GM21447 (cell line): ENCODE results near the gene WDR45.
A peak's percentile ranks its signal among the peaks of the same experiment; 100 is the strongest.
"Not testable (repeated sequence)": the region's sequence is repeated elsewhere in the genome, so short reads cannot be mapped to it uniquely, and the experiment has no call there.

Source experiments
- ATAC-seq: cut with Tn5 transposase; IDR thresholded peaks from one replicate; pipeline ENCODE4 v1.9.1; 2021; ENCODE audit not compliant: unreplicated experiment

The WDR45 gene

DNA sequence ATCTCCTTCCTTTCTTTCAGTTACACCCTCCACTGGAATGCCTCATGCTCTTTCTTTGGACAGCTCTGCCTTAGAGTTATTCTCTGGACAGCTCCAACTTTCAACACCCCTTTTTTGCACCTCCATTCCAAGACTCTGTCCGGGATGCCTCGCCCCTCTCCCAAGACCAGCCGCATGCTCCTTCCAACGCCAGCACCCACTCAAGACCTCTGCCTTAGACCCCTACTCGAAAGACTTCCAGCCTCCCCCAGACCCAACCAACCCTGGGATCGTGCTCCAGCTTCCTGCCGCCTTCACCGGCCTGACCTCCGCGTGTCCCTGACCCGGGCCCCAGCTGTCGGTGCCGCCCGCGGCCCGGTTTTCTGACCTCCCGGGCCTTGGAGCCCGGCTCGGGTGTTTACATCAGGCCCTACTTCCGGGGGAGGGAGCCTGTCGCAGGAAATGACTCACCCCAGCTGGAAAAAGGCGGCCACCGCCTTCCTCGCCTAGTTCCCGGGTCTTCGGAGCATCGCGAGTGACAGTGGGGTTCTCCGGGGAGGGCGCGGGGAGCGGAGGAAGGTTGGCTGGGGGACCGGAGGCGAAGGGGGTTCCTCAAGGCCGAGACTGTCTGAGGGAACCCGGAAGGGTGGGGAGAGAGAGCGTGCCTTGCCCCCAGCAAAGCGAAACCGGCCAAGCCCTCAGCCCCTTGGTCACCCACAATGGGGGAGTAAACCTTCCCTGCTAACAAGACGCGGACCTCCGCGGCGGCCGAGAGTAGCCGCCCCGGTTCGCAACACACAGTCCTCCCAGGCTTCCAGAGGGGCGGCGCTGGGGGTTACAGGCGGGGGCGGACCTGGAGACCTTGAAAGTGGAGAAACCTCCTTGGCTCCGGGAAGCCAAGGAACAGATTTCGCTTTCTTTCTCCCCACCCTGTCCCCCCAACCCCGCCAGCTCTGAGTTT lies at the start of gene WDR45:
TSS of gene WDR45 (minus strand) at position 399 of the 940 bp plus-strand sequence. CDS start 1,792 bp downstream, outside the sequence.
- peak; percentile 83 for ATAC-seq

- no peak for ATAC-seq
Observed at GRCh38 chrX:49129427-49129826, 49.7 kb upstream of the WDR45 start.

DNA sequence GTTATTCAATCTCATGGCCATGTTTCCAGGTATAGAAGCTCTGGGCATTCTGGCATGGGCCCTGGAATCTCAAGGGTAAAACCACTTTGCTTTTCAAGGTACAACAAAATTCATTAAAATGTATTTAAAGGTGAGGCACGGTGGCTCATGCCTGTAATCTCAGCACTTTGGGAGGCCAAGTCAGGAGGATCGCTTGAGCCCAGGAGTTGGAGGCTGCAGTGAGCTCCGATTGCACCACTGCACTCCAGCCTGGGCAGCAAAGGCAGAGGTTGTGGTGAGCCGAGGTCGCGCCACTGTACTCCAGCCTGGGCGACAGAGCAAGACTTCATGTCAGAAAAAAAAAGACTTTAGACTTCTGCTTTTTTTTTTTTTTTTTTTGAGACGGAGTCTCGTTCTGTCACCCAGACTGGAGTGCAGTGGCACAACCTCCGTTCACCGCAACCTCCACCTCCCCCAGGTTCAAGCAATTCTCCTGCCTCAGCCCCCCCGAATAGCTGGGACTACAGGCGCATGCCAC lies 48.1 kb upstream of the WDR45 start:
- not testable (repeated sequence) for ATAC-seq

- no peak for ATAC-seq
Observed at GRCh38 chrX:49122499-49122898, 42.8 kb upstream of the WDR45 start.

- no peak for ATAC-seq
Observed at GRCh38 chrX:49120091-49120490, 40.4 kb upstream of the WDR45 start.

GRCh38 chrX:49117581-49117980 lies 37.9 kb upstream of the WDR45 start:
- ATAC-seq, result no peak

- no peak for ATAC-seq
Observed at GRCh38 chrX:49116716-49117115, 37.0 kb upstream of the WDR45 start.

DNA sequence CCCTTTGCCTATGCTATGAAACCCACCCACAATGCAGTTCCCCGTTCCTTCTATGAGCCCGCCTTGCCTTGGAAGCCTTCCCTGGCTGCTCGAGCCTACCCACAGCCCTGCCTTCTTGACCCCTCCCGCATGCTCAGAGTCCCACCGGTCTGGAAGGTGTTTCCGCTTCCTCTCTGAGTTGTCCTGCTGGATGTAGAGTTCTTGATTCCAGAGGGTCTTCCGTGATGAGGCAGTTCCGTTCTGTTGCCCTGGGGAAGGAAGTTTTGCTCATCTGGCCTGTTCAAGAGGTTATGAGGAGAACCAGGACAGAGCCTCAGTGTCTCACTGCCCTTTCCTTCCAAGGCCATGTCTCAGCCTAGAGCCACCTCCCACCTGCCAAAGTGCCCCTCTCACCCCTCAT lies 36.4 kb upstream of the WDR45 start:
- no peak for ATAC-seq

DNA sequence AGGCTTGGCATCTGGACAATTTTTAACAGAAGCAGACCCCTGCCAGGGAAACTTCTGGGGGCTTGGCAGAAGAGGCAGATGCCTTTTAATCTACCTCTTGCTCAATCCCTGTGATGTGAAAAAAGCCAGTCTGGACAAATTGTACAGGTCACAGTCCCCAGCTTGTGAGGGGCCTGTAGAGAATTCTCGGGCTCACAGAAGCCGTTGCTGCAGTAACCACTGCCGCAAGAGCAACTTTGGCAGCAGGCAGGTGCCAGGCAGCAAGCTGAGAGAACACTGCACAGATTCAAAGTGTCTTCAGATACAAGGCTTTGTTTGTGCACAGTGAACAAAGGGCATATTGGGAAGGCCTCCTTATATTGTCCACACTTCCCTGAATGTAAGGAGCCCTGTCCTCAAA lies 32.1 kb upstream of the WDR45 start:
- no peak for ATAC-seq

GRCh38 chrX:49110417-49110816 lies 30.7 kb upstream of the WDR45 start:
- no peak for ATAC-seq

DNA sequence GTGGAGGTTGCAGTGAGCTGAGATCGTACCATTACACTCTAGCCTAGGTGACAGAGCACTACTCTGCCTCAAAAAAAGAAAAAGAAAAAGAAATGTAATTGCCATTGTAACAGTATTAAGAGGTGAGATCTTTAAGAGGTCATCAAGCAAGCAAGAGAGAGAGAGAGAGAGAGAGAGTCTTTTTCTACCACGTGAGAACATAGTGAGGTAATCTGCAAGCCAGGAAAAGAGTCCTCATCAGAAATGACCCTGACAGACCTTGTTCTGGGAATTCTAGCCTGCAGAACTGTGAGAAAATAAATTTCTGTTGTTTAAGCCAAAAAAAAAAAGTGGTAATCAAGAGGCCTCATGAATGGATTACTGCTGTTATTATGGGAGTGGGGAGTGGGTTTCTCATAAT lies 29.0 kb upstream of the WDR45 start:
- no peak for ATAC-seq

GRCh38 chrX:49106930-49107329 lies 27.2 kb upstream of the WDR45 start:
- no peak for ATAC-seq

- no peak for ATAC-seq
Observed at GRCh38 chrX:49106296-49106695, 26.6 kb upstream of the WDR45 start.

GRCh38 chrX:49103637-49104036 lies 23.9 kb upstream of the WDR45 start:
- no peak for ATAC-seq

DNA sequence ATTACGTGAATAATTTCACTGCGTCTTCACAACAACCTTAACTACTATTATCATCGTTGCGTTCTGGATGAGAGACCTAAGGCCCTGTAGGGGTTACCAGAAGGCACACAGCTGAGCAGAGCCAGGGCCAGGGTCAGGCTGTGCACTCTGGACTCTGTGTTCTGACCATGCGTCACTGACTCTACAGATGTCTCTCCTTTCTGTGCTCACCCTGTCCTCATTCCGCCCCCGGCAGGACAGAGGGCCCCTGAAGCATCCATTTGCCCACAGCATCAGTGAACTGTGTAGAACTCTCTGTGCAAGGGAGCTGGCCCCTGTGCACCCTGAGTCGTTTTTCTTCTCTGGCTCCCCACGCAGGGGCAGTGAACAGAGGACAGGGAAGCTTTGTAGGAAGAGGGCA lies 22.5 kb upstream of the WDR45 start:
- no peak for ATAC-seq

DNA sequence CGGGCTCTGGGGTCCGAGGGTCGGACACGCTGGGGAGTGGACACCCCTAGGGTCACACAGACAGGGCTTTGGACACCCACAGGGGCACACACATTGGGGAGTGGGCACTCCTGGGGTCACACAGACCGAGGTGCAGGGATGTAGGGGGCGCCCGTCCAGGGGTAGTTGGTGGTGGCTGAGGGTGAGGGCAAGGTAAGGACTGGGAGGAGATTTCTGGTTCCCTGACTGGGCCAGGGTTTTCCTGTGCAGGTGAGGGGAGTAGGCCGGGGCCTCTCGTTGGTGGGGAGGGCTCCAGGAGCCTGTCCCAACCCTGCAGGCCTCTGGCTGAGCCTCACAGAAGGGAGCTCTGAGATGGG lies 21.9 kb upstream of the WDR45 start:
- no peak for ATAC-seq

DNA sequence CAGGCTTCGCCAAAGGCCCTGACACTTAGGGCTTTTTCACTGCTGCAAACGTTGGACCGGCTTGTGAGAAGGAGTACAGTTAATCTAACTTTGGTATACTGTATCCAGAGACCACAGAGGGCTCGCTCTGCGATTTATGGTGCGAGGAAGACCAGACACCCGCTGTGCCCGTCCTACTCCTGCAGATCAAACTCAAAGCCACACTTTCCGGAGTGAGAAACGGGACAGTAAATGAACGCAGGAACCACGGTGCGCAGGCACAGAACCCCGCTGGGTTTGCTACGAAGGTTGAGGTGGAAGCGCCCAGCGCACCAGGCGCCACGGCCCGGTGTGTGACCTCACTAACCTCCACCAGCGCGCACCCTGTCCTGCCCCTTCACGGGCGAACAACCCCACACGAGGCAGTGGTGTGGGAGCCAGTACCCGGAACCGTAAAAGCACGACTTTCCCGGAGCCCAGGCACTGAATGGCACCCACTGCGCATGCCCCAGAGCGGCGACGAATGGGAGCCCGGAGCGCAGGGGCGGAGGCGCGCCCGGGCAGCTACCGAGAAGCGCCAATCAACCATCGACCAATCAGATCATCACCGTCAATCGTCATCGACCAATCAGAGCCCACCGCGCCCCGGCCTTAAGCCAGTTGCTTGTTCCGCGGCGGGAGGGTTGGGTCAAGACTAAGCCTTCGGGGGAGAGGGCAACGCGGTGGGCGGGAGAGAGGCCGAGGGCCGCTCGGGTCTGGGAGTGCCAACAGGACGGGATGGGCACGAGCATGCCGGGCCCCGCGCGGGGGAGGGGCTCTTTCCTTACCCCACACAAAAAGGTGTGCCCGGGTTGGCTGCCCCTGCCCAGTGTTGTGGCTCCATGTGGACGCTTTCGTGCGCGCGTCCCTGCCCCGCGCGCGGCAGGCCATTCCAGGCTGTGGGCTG lies 21.3 kb upstream of the WDR45 start:
- ATAC-seq, result peak; percentile 93

DNA sequence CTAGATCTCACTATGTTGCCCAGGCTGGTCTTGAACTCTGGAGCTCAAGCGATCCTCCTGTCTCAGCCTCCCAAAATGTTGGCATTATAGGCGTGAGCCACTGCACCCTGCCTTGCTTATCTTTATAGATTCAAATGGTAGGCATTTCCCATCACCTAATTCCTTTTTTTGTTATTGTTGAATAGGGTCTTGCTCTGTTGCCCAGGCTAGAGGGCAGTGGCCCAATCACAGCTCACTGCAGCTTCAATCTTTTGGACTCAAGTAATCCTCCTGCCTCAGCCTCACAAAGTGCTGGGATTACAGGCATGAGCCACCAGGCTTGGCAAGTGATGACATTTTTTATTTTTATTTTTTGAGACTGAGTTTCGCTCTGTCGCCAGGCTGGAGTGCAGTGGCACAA lies 16.7 kb upstream of the WDR45 start:
- no peak for ATAC-seq

GRCh38 chrX:49089553-49089952 lies 9.9 kb upstream of the WDR45 start:
- ATAC-seq, result no peak

- ATAC-seq, result no peak
Observed at GRCh38 chrX:49082271-49082871, 2.7 kb upstream of the WDR45 start.

GRCh38 chrX:49077941-49078340 lies 1.7 kb downstream of the WDR45 start:
- ATAC-seq, result no peak
